ENCODE data around the gene MINDY4.

The MINDY4 gene

GRCh38 chr7:30743371-30744074, 27.7 kb upstream of the MINDY4 start:
- DNase-seq, result no peak

DNA sequence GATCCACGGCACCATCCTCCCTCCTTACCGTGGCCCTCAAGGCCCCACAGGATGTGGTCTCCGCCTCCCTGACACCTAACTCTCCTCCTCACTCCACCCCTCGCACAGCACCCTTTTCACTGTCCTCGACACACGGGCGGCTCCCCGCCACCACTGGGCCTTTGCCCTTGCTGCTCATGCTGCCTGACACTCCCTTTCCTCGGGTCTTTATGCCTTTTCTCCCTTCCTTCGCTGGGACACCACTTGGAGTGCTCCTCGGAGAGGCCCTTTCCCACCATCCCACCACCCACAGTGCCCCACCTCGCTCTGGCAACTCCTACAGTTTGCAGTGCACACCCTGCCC, 27.2 kb upstream of the MINDY4 start:
- DNase-seq, result no peak

DNA sequence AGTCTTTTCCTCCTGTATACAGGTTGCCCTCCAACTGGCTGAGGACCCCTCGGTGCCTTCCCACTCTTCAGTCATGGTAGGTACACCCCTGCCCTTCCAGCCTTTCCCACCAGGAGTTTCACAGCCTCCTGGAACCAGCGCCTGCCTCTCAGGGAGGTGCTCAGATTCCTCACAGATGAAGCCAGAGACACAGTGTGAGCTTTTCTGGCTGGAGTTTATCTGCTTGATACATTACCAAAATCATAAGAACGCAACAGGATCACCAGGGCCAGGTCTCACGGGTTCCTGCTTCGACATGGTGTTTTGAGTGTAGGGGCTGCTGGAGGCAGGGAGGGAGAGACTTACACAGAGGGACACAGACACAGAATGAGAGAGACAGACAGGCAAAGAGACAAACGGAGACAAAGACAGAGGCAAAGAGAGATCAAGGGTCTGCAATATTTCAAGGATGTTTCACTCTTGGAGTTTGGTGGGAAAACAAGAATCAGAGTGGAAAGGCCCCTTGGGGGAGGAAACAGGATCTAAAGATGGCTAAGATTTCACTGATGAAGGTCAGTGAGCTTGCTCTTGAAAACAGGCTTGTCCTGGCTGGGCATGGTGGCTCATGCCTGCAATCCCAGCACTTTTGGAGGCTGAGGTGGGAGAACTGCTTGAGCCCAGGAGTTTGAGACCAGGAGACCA, 25.8 kb upstream of the MINDY4 start:
- no peak for DNase-seq

- DNase-seq, result no peak
Observed at GRCh38 chr7:30750010-30750409, 21.2 kb upstream of the MINDY4 start.

DNA sequence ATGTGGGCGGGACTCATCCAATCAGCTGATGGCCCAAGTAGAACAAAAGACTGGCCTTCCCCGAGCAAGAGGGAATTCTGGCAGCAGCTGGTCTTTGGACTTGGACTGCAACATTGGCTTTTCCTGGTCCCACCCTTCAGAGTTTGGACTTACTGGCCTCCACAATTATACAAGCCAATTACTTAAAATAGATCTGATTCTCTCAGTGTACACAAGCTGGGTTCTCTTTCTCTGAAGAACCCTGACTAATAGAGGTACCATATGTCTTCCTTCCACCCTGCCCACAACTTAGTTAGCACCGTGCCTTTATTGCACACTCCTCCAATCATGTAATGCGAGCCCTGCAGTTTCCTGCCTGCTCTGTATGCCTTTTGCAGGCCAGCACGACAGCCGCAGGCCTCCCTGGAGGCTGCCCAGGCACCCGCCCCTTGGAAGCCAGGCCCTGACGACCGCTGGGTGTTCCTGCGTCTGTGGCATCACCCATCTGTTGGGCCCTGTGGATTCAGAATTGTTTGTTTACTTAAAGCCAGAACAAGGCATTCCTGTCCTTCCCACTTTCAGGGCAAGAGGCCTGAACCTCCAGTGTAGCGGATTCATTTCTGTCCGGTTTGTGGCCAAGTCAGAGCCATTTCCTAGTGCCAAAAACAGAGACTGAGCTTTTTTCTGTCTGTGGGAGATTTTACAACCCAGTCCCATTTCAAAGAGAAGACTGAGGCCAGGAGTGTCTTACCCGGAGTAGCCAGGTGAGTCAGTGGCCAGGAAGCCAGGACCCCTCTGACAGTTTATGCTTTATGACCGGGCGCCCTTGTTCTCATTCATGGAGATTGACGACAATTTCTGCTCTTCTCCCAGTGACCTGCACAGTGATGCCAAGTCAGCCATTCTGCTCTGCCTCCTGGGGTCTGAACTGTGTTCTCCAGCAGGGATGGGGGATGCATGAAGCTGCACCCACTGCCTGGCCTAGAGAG, 20.2 kb upstream of the MINDY4 start:
- DNase-seq, result no peak

GRCh38 chr7:30751696-30752273, 19.4 kb upstream of the MINDY4 start, which contains the start of gene INMT:
INMT (plus strand) TSS chr7:30752135; CDS start chr7:30752151, 16 bp downstream.
- no peak for DNase-seq

DNA sequence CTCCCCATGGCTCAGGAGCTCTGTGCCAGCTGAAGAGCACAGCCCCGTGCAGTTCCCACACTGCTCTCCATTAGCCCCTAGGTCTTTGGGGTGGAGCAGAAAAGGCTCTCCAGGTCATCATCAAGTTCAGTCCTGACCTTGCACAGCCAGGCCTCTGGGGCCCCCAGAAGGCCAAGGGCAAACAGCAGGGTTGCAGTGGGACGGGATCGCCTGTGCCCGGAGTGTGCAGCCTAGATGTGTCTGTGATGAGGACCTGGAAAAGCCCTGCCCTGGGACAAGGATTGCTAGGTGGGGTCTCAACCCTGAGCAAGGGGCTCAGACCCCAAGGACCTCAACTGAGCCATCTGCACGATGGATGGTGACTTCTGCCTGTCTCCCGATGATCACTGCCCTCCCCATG, 18.7 kb upstream of the MINDY4 start:
- DNase-seq, result no peak

DNA sequence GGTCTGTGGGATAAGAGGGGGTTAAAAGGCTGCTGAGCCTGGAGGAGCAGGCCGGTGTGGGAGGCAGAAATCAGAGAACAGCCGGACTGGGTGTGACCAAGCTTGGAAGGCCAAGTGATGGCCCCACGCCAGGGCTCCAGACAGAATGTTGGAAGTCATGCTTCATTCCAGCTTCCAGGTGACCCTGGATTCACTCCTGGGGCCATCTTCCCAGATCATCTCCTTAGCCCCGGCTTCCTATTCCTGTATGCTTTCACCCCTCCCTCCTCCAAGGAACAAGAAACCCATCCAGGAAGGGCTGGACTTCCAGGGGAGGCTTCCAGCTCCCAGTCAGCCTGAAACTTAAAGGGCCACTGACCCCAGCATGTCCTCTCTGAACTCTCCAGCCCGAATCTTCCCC, 18.2 kb upstream of the MINDY4 start:
- no peak for DNase-seq

DNA sequence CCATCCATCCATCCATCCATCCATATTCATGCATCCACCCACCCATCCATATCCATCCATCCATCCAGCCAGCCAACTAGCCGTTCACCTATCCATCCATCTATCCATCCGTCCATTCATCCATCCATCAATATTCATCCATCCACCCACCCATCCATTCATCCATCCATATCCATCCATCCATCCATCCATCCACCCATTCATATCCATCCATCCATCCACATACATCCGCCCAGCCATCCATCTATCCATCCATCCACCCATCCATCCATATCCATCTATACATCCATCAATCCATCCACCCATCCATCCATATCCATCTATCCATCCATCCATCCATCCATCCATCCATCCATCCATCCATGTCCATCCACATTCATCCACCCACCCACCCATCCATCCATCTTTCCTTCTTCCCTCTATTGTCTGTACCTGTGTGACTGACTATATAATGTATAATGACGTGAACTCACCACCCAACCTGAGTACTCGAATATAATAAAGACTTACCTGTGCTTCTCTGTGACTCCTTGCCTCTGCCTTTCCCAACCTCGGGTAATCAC, 16.8 kb upstream of the MINDY4 start:
- no peak for DNase-seq

- no peak for DNase-seq
Observed at GRCh38 chr7:30755384-30756154, 15.6 kb upstream of the MINDY4 start.

DNA sequence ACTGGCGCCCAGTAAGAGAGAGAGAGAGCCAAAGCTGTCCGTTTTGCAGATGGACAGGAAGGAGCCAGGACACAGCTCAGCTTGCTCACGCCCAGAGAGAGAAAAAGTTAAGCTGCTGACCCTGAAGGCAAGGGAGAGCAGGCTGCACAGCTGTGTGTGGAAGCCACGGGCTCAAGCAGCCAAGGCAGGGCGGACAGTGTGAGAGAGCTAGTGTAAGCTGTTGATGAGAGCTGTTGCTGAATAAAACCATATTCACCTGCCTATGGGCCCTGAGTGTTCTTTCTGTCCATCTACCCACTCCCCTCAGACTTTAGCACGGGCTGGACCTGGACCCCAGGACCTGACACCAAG, 13.9 kb upstream of the MINDY4 start:
- DNase-seq, result no peak

DNA sequence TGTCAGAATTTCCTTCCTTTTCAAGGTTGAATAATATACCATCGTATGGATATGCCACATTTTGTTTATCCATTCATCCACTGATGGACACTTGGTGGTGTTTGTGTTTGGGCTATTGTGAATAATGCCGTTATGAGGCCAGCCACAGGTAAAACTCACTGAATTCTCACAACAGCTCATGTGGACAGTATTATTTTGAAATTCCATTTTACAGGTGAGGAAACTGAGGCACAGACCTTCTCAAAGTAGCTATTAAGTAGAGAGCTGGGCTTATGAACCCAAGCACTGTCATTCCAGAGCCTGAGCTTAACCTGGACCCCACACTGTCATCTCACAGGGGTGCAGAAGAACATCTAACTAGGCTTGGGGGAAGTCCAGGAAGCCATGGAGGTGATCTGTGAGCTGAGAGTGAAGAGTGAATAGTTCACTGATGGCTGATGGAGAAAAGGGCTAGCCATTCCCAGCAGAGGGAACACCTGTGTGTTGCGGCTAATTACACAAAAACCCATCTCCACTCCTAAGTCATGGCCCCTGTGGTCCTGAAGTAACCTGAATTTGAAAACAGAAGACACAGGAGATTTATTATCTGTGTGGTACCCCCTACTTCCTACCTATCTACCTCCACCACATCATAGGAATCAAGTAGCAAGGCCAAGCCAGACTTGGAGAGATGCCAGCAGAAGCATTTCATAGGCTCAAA, 10.6 kb upstream of the MINDY4 start:
- no peak for DNase-seq

DNA sequence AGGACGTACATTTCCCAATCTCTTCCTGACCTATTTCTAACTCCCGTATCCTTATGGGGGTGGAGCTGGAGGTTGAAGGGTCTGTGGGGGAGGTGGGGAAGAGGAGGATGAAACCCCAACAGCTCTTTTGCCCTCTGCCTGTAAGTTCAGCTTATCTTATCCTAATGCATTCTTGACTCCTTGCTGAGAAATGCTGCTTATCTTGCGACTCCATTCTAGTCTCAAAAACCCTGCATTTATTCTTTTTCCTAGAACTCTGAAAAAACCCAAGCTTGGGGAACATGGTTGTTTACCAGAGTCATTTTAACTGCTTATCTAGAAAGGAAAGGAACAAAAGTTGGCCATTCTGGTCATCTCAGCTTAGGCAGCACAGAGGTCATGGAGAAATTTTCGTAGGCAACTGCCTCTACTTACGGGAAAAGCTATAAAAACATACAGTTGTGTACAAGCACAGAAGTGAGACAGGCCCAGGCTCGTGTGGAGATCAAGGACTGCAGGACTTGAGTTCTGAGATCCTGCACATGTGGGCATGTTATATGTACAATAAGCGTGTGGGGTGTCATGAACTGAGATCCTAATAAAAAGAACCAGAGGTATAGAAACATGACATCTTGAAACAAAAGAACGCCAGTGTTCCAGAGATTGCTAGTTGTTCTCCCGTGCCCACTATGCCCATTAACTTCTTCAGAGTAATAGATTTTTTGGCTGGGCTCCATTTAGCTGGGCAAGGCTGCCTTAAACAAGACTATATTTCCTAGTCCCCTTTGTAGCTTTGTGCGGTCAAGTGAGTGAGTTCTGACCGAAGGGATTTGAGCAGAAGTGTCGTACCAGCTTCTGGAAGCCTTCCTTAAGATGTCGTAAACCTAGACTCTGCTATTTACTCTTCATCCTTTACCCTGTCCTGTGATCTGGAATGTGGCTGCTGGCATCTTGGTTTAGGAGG, 9.7 kb upstream of the MINDY4 start:
- DNase-seq, result no peak

DNA sequence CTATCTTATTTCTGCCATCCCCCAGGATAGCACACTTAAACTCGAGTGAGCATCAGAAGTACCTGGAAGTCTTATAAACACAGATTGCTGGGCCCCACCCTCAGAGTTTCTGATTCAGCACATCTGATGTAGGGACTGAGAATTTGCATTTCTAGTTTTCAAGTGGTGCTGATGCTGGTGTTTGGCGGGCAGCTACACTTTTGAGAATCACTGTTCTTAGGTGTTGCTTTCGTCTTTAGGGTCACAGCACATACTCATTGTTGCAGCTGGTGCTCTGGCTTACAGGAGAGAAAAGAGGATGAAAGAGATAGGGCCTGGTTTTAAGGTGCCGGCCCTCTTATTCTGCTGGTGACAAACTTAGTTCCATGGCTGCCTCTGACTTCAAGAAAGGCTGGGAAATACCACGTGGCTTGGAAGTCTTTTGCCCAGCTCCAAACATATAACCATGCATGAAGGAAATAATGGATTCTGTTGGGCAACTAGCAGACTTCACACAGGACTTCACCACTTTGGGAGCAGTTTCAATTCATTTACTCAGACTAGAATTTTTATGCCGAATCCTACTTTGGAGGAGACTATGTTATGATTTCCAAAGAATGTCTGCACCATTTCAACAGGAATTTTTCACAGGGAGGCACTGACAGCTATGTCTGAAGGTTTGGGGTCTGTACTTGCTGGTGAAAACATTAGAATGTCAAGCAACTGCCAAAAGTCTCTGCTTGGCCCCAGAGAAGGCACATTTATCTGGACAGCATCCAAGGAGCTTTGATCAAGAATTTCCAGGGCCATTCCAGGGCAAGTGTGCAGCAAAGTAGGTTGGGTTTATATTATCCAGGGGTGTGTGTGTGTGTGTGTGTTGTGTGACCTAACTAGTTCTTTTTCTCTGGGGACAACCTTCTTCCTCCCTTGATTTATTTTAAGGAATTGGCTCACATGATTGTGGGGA, 6.9 kb upstream of the MINDY4 start:
- no peak for DNase-seq

- no peak for DNase-seq
Observed at GRCh38 chr7:30765408-30765807, 5.8 kb upstream of the MINDY4 start.

GRCh38 chr7:30770845-30771173, 408 bp upstream of the MINDY4 start:
- no peak for DNase-seq

- no peak for DNase-seq
Observed at GRCh38 chr7:30771880-30772425, 736 bp downstream of the MINDY4 start.

- no peak for DNase-seq
Observed at GRCh38 chr7:30772984-30773383, 1.8 kb downstream of the MINDY4 start.

DNA sequence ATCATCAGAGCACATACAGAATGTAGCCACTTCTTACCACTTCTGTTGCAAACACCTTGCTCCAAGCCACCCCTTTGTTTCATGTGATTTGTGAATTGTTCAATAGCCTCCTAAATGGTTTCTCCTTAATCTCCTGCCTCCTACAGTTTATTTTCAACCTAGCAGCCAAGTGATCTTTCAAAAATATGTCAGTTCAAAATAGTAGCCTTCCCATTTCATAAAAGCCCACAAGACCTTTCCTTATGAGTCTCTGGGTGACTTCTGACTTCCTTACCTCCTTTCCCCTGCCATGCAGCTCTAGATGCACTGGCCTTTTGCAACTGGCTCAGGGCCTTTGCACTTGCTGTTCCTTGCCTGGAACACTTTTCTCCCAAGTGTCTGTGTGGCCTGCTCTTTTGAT, 4.8 kb downstream of the MINDY4 start:
- no peak for DNase-seq
